Activated CD8-positive, alpha-beta memory T cell treated with anti-CD3 and anti-CD28 coated beads for 48 hours (primary cell): ENCODE results near the gene TTC3.

Source experiments
- DNase-seq, 3 experiments: peaks; one replicate each; pipeline ENCODE4 v3.0.0-alpha.2; 2020; ENCODE audit warnings: low read depth in 2 of 3, low spot score in 2 of 3

Gene TTC3

DNA sequence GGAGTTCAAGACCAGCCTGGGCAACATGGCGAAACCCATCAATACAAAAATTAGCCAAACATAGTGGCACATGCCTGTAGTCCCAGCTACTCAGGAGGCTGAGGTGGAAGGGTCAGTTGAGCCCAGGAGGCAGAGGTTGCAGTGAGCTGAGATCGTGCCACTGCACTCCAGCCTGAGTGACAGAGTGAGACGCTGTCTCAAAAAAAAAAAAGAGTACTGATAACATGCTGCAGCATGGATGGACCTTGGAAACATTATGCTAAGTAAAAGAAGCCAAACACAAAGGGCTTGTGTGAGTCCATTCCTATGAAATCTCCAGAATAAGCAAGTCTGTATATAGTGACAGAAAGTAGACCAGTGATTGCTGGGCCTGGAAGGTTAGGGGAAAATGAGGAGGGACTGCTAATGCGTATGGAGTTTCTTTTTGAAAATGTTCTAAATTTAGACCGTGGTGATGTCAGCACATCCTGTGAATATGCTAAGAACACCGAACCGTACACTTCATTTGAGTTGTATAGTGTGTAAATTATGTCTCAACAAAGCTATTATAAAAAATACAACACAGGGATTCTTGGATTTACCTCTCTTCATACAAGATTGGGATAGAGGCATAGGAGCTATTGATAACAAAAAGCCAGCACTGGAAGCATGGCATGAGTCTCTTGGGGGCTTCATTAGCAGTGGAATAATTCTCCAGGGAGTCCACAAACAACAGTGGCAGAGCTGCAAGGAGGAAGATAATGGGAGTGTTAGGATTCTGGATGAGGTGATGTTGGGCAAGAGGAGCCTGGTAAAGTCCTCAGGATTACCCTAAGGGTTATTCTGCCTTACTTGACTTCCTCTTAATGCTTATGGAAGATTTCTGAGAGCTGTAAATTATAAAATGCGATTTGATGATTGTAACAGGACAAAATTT is 73.5 kb downstream of the TTC3 start:
- DNase-seq, result no peak

DNA sequence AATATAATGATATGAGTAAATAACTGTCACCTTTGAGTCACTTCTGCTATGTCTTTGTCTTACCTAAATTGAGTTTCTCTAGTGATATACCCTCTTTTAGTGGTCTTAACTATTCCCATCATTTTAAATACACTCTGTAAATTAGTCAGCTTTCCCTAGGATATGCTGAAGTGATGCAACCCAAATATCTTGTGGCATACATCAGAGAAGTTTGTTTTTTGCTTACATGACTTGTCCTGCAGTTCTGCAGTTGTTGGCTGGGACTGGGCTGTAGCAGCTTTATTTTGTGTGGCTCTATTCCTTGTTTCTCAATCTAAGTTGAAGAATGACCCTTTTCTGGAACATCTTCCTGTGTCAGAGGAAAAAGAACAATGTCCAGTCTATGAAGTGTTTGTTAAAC is 76.4 kb downstream of the TTC3 start:
- no peak for DNase-seq

DNA sequence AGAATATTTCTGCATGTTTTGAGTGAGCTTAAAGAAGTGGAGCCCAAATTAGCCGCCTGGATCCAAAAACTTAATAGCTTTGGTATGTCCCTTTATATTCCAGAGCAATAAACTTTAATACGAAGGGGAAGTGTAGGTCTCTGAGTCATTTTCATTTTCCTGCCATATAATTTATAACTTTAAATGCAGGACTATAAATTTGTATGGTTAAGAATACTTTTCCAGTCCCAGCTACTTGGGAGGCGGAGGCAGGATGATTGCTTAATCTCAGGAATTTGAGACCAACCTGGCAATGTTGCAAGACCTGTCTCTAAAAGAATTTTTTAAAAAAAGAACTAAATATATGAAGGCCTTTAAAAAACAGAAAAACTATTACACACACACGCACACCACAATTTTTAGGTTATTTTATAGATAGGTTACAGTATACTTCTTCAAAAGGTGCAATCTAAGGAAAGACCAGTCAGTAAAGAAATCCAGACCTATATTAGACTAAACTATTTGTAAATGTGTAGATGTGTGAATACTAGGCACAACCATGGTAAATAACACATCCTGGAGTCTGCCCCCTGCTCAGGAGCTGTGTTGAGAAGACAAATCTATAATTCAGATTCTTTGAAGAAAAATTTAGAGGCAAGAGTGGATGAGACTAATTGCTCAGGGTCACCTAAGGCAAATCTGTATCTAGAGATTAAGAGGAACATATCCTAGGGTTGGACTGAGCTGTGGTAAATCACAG is 80.3 kb downstream of the TTC3 start:
- no peak for DNase-seq

DNA sequence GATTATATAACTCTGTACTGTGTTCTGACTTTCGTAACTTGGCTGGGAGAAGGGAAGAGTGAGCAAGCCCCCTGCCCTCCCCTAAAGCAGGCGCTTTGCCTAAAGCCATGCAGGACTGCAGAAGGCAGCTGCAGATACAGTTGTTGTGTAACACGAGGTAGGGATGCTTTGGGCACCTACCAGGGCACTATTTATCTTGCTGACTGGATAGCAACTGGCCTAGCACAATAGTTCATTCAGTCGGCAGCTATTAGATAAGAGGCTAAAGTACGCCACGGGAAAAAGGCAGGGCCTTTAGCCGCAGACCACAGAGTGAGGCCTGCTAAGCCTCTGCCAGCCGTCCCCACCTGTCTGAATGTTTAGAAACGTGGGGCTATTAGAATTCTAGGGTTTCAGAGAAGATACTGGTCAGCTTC is 80.9 kb downstream of the TTC3 start:
- no peak for DNase-seq

DNA sequence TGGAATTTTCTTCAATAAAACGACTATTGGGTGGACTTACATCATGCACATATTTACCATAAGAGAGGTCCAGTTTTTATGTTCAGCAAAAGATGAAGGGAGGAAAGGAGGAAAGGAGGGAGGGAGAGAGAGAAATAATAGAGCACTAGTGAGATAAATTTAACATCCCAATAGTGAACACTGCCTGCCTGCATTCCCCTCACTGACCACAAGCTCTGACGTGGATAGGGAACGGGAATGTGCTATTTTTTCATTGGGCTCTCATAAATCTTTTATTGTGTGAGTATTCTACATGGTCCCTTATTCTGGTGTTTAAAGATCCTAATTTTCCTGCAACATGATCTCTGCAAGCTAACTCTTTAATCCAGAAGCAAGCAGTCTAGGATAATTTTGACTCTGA is 82.1 kb downstream of the TTC3 start:
- no peak for DNase-seq

DNA sequence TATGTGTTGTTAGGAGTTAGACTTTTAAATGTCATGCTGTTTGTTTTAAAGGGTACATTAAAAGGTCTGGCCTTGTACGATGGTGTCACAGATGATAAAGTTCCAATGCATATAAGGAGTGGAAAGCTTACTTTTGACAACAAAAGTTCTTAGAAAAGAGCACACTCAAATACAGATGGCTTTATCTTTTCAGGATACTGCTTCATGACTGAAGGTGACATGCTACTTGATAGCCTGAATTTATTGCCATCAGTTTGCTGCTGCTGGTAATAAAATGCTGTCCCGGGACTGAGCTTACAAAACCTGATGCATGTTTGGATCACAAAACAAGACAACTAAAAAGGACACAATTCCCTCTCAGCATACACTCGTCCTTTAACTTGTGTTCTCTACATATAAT is 84.9 kb downstream of the TTC3 start:
- no peak for DNase-seq

DNA sequence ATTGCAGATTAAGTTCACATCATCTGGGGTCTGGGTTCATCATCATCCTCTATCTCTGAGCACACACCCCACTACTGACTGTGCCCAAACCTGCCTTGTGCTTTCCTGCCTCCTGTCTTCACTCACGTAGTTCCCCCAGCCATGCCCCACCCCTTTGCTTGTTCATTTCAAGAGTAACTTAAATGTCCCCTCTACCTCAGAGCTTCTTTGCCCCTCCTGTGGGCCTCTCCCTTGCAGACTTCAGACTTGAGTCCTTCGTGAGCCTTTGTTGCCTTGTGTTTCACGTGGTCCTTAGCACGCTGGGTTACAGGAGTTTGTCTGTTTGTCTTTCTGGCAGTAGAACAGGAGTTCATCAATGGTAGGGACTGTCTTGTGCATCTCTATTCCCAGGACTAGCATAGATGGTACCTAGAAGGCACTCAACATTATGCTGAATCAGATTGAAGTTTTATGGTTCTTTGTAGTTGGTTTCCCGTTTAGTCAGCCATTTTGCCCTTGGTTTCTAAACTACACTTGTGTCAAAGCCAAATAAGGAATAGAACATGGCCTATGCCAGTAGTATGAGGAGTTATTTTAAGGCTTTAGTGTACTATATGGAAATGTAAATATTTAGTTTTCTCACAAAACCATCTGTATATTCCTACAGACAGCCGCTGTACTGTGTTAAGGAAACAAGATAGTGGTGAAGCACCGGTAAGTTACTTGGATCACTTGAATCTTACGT is 86.2 kb downstream of the TTC3 start:
- DNase-seq, result peak in 1 of 3 experiments; percentile 13

DNA sequence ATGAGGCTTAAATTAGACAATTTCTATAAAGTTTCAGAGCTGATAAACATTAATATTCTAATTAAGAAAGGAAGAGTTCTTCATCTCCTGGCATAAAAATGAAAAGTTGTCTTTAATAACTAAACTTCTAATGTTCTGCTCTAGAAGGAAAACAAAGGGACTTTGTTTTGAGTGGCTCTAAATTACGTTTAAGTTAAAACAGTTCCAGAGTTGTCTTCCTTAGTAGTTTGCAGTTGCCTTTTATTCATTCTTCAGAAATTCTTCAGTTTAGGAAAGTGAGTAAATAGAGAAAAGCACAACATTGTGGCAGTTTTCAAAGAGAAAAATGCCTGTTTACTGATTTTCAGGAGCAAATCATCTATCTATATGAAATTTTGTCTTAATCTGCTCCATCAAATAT is 86.9 kb downstream of the TTC3 start:
- no peak for DNase-seq

DNA sequence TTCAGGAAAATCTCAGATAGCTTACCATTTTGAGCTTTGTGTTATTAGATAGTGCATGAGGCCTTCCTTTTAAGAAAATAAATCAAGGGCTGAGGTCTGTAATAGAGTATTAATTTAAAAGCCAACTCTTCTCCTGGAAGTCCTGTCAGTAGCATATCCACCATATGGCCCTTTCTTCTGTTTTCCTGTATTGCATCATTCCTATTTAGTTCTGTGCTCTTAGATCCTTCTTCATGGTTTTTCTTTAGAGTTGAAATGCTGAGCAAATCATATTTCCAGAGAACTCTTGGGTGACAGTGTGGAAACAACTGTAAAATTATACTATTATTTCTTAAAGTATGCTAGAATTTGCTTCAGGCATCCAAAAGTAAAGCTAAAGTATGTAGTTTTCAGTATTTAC is 91.7 kb downstream of the TTC3 start:
- no peak for DNase-seq

DNA sequence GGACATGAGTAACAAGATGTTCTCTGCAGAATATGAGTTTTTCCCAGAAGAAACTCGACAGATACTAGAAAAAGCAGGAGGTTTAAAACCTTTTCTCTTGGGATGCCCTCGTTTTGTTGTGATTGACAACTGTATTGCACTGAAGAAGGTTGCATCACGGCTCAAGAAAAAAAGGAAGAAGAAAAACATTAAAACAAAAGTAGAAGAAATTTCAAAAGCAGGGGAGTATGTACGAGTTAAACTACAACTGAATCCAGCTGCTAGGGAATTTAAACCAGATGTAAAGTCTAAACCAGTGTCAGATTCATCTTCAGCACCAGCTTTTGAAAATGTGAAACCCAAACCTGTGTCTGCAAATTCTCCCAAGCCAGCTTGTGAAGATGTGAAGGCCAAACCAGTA is 92.5 kb downstream of the TTC3 start:
- no peak for DNase-seq

DNA sequence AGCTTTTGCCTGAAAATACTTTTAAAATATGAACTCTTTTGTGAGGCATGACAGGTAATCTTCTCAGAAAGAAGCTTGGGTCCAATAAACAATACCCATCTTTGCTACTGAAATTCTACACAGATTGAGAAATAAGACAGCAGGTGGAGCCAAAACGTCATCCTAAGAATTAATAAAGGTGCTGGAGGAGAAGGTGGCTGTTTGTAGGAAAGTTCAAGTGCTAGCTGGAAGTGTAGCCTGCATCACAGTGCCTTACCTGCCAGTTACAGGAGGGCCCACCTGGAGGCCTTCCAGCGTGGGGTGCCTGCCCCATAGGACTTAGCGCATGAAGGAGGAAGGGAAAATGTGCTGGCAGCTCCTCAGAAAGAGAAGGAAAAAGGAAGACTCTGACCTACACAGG is 93.7 kb downstream of the TTC3 start:
- no peak for DNase-seq

DNA sequence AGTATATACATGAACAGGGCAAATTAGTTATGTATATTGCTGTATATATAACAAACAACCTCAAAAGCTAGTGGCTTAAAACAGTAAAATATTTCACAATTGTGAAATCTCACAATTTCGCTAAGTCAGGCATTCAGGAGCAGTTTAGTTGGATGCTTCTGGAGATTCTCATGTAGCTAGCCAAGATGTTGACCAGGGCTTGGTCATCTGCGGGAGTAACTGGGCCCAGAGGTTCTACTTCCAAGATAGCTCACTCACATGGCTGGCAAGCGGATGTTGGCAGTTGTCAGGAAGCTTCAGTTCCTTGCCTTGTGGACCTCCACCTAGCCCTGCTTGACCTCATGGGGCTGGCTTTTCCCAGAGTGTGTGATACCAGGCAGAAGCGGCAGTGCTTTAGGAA is 95.6 kb downstream of the TTC3 start:
- no peak for DNase-seq

DNA sequence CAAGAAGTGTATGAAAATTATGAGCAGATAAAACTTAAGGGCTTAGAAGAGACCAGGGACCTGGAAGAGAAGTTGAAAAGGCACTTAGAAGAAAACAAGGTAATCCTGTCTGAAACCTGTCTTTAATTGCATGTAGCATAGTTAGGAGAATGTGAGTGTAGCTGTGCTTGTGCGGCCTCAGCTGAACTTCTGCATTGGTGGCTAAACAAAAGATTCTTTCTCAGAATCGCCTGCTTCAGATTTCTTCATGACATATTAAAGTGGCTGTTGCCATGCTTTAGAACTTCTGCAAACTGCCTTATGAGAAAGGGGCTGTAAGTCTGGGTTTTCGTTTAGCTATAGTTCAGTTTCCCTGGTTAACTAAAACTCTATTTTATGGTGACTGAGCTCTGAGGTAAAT is 99.6 kb downstream of the TTC3 start:
- DNase-seq, result no peak

DNA sequence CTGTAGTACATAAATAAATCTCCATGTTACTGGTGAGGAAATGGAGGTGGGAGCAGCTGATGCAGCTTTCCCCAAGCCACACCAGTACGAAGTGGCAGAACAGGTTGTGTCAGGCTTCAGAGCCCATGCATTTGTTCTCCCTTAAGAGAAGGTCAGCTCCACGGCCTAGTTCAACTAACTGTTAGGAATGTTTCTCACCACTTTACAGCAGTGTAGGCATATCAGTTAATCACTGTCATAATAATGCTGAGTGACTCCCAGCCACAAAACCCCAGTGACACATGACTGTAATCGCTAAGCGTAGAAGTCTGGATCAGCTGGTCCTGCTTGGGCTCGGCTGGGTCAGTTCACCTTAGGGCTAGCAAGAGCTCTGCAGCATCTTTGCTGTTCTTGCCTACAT is 103.7 kb downstream of the TTC3 start:
- DNase-seq, result no peak

DNA sequence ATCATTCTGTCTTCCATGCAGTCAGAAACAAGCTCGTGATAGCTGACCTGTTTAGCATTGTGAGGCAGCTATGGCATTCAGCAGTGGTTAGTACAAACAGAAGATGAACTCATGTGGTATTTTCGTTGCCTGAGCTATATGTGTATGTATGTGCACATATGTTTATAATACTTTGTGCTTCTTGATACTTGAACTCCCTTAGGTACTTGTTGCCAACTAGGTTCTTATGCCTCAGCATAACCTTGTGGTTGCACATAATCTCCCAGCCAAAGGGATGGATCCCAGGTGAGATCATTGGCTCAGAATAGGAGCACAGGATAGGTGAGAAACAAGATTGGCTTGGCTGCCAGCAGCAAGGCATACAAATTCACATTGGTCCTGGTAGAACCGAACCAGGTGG is 108.0 kb downstream of the TTC3 start:
- no peak for DNase-seq

DNA sequence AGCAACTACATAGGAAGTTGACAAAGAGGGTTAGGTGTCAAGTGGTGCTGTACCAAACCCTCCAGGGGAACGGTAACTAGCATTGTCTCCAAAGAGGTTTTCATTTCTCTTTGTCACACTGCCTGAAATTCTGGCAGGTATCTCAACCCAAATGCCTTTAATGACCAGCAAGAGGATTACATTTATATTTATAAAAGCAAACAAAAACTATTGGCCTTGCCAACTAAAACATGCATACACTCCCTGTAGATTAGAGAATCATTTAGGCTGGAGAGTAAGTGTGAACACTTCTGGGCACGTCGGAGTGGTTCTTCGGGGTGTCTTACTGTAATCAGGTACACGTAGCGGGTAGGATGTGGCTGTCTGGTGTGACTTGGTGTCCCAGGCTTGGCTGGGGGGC is 109.2 kb downstream of the TTC3 start:
- no peak for DNase-seq

DNA sequence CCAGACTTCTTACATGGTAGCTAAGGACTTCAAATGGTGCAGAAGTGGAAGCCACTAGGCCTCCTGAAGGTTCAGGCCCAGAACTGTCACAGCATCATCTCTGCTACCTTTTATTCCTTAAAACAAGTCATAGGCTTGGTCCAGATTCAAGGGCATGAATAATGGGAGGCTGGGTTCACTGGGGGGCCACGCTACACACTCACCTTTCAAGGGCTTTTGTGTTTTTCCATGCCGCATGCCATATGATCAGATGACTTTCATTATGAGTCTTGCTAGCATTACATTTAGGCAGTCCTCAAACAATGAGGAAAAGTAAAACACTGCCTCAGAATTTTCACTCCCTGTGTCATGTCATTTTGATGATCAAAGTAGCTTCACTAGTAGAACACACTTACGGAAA is 110.7 kb downstream of the TTC3 start:
- no peak for DNase-seq

DNA sequence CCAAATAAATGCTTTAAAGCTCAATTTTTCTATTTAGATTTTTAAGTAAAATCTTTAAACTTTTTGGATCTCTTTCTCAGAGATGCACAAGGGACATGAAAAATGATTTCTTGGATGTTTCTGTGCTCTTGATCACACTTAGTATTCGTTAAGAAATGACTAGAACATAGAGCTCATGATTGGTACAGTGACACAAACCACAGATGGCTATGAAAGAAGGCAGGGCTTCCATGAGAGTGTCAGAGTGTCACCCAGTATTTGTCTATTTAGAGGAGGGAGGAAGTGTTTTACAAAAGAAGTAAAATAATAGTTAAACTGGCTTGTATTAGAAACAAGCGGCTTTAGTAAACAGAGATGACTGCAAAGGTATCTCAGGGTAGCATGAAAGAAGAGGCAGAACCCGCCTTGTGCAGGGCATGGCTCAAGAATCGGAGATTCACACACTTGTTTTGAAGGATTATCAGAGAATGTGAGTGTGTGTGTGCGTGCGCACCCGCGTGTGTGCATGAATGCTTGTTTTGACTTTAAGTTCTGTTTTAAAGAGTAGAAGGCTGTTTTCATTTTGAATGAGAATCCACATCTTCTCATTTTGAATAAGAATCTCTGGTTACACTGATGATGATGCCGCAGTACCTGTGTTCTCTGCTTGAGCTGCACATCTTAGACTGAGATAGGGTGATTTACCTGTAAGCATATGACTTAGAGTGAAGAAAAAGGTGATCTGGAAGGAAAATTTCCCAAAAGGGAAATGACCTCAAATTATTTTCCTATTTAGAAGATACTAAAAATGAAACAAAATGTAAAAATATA is 111.9 kb downstream of the TTC3 start:
- no peak for DNase-seq

DNA sequence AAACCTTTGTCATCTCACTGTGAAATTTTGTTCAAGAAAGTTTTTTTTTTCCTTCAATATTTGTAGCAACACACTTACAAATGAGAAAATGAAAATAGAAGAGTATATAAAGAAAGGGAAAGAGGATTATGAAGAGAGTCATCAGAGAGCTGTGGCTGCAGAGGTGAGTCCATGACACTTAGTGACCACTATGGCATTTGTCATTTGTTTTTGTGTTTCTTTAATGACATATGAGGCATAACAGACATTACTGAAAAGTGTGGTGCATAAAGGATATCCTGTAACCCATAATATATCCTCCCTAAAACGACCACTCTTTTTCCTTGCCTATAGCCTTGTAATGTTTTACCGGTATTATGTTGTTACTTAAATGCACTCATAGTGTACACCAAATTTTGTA is 113.9 kb downstream of the TTC3 start:
- no peak for DNase-seq

DNA sequence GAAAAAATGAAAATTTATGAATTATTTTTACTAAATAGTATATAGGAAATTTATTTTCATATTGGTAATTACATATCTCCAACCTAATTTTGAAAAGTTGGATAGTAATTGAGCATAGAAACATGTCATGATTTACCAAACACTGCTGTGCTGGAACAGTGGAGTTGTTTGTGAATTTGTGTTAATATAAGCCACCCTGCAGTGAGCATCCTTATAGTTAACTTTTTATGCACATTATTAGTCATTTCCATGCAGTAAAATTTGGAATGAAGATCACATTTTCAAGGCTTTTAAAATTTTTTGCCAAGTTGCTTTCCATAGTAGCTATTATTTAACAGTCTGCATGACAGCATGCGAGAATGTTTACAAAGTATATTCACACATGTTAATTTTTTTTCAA is 115.8 kb downstream of the TTC3 start:
- no peak for DNase-seq

DNA sequence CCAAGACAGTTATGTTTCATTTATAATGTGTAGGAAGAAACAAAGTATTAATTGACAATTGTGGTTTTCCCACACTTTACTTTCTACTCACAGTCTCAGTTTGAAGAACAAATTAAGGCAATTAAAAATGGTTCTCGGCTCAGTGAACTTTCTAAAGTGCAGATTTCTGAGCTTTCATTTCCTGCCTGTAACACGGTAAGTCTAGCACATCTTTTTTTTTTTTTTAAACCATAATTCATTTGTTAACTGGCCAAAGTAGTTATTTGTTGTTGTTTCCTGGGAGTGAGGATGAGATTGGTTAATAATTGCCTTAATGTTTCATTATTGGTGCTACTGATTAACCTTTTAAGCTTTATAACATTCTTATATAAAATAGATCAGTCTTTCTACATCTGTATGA is 119.0 kb downstream of the TTC3 start:
- no peak for DNase-seq
